HG03175 (cell line): Measurements from ENCODE around the gene VOPP1.
"Not testable (repeated sequence)": the region's sequence is repeated elsewhere in the genome, so short reads cannot be mapped to it uniquely, and the experiment has no call there.

Source experiments
- ATAC-seq: cut with Tn5 transposase; IDR thresholded peaks from one replicate; pipeline ENCODE4 v1.9.1; 2021; ENCODE audit warnings: mild to moderate bottlenecking, moderate library complexity; ENCODE audit not compliant: unreplicated experiment

The VOPP1 gene

DNA sequence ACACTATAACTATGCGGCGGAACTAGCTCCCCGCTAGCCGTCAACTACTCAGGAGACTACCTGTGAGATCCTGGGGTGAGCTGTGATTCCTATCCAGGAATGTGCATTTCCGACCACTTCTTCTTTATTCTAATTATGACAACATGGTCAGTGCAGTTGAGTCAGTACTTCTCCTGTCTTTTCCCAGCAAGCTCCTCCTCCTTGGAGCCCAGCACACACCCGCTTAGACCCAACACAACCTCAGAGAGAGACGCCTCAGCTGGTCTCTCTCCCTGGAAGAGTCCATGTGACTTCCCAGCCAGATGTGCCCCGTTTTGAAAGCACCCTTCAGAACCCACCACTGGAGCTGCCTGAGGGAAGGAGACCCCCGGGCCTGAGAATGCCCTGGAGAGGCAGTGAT is 100.7 kb downstream of the VOPP1 start:
- ATAC-seq, result not testable (repeated sequence)

DNA sequence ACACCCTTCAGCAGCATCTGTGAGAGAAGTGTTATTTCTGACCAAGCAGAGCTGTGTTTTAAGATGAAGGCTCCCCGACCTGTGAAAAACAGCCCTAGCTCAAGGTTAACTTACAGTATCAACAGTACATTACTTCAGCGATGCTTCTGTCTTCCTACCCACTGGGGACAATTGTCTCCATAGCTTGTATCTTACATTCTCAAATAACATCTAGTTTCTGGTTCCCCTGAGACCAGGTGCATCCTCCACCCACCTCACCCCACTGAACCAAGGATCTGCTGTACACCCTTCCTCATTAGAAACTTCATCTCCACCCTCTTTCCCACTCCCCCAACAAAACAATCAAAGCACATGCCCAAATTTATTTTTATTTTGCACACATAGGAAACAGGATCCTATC is 102.0 kb downstream of the VOPP1 start:
- ATAC-seq, result no peak

DNA sequence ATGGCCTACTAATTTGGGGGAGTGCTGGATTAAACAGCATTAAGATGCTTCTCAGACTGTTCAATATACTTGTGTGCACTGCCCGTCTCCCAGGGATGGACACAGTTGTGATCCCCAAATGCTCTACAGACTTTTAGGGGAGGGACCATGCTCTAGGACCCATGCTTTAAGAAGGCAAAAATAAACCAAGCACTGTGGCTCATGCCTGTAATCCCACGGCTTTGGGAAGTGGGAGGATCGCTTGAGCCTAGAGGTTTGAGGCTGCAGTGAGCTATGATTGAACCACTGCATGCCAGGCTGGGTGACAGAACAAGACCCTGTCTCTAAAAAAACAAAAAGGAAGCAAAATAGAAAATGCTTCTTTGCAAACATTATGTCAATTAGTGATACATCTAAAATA is 102.6 kb downstream of the VOPP1 start:
- no peak for ATAC-seq

DNA sequence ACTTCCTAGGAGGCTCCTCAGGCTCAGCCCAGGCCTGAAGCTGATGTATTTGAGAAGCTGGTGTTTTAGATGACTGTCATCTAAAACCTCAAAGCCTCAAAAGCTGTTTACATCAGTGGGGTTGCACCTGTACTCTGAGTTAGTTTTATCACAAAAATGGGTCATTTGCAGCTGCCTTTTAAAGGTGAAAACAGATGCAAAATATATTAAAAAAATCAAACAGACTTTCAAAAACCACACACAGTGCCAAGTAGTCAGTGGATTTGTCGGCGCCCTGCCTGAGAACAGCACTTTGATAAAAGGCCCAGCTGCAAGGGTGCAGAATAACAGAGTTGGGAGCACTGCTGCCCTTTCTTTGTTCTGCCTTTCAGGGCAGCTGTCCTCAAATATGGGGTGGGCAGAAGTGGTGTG is 103.0 kb downstream of the VOPP1 start:
- no peak for ATAC-seq

DNA sequence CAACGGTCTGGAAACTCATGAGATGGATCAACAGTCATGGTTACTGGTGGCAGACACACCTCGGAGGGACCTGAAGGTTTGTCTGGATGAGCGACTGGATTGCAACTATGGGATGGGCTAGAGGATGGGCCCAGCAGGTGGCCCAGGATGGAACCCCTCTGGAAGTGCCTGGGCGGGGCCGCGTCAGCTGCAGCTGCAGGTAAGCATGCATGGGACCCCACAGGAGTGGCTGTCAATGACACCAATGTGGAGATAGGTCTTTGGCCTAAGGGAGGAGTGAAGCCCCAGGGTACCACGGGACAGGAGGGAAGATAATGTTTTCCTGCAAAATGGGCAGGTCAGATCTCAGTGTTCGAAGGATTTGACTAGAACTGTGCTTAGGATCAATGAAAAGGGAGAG is 103.8 kb downstream of the VOPP1 start:
- ATAC-seq, result no peak

DNA sequence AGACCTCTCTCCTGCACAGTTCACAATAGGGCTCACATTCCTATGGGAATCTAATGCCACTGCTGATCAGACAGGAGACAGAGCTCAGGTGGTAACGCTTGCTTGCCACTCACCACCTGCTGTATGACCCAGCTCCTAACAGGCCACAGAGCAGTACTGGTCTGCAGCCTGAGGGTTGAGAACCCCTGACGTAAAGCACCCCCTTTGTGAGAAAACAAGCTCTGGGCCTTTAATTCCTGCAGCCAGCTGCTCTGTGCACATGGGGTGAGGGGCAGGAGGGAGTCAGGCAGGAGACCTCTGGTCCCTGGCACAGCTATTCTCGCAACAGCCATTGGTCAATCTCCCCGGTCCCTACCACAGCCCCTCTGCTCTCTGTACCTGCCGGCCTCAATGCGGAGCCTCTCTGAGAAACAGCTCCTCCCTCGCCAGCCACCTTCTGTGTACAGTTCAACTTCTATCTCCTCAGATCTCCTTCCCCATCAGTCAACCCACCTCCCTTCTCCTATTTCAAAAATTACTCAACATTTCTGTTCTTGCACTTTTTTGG is 105.2 kb downstream of the VOPP1 start:
- ATAC-seq, result no peak

DNA sequence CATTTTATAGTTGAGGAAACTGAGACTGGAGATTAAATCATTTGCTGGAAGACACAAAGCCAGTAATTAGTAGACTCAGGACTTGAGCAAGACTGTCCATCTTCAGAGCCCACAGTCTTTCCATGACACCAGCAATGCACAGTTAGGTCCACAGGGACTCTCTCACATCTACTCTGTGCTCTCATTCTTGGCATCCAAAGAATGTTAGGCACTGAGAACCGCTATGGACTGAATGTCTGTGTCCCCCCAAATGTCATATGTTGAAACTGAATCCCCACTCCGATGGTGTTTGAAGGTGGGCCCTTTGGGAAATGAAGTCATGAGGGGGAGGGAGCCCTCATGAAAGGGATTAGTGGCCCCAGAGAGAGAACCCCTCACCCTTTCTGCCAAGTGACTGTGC is 106.6 kb downstream of the VOPP1 start:
- ATAC-seq, result no peak

DNA sequence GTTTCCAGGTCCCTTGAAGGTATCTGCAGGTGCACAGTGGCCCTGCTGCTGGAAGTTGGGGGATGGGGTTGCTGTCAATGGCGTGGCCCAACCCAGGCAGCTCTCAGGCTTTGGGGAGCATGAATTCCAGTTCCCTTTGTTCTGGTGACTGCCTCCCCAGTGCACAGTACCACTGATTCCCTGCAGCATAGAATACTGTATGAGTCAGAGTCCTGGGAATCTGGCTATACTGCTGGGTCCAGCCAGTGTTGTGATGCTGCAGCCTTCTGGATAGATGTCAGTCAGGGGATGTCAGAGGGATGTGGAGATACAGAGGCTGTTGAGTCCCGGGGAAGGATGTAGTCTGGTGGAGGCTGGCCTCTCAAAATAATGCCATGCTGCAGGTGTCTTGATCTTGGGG is 107.9 kb downstream of the VOPP1 start:
- no peak for ATAC-seq

DNA sequence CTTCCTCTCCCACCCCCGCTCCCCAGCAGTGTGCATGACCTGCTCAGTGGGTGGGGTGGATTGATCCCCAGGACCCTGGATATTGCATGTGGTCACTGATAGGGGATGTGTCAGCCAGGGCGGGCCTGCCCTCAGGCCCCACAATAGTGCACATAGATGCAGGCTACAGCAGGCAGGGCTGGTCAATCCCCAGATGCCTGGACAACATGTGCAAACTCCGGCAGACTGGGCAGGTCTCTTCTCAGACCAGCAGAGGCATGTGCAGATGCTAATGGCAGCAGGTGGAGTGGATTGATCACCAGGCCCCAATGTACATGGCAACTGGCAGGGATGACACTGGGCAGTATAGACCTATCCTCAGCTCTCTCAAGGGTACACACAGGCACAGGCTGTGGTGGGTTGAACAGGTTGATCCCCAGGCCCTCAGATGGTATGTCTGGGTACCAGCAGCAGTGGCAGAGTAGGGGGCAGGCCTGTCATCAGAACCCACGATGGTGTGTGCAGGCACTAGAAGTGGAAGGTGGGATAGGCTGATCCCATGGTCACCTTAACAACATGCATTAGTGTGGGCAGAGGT is 108.5 kb downstream of the VOPP1 start:
- ATAC-seq, result no peak

DNA sequence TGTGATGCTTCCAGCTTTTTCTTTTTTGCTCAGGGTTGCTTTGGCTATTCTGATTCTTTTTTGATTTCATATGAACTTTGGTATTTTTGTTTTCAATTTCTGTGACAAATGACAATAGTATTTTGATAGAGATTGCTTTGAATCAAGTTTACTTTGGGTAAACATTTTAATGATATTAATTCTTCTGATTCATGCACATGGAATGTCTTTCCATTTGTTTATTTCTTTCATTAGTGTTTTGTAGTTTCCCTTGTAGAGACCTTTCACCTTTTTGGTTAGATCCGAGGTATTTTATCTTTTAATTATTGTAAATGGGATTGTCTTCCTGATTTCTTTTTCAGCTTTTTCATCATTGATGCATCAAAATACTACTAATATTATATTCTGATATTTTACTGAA is 114.0 kb downstream of the VOPP1 start:
- ATAC-seq, result no peak

DNA sequence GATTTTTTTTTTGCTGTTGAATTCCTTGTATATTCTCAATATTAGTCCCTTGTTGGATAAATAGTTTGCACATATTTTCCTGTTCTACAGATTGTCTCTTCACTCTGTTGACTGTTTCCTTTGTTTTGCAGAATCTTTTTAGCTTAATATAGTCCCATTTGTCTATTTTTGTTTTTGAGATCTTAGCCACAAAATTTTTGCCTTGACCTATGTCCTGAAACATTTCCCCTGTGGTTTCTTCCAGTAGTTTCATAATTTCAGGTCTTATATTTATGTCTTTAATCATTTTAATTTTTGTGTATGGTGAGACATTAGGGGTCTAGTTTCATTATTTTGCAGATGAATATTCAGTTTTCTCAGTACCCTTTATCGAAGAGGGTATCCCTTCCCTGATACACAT is 114.5 kb downstream of the VOPP1 start:
- ATAC-seq, result no peak

DNA sequence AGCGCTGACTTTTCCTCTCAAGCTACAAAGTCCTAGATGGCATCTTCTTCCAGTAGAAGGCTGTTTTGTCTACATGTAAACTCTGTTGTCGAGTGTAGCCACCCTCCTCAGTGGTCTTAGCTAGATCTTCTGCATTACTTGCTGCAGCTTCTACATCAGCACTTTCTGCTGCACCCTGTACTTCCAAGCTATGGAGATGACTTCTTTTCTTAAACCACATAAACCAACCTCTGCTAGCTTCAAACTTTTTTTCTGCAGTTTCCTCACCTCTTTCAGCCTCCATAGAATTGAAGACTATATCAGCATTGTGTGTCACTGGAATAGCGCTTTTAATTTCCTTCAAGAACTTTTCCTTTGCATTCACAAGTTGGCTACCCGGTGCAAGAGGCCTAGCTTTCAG is 119.3 kb downstream of the VOPP1 start:
- ATAC-seq, result no peak

DNA sequence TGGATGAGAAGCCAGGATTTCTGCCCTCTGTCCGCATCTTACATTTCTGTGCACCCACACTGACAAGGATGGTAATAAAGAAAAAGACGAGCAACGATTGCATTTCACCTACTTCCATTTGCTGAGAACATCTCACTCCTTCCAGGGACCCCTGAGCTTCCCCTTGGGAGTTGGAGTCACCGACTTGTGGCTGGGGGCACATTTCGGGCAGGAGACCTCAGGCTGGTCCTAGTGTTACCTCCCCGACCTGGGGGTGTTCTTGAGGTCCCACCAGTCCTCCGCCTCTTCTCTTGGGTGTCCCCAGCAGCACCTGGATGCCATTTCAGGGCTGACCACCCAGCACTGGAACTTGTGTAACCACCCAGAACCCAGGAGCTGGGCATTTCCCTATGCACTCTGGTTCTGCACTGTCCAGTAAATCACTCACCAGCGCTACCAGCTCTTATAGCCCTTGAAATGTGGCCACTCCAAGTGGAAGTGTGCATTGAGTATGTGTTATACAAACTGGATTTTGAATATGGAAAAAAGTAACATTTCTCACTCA is 122.2 kb downstream of the VOPP1 start:
- no peak for ATAC-seq

DNA sequence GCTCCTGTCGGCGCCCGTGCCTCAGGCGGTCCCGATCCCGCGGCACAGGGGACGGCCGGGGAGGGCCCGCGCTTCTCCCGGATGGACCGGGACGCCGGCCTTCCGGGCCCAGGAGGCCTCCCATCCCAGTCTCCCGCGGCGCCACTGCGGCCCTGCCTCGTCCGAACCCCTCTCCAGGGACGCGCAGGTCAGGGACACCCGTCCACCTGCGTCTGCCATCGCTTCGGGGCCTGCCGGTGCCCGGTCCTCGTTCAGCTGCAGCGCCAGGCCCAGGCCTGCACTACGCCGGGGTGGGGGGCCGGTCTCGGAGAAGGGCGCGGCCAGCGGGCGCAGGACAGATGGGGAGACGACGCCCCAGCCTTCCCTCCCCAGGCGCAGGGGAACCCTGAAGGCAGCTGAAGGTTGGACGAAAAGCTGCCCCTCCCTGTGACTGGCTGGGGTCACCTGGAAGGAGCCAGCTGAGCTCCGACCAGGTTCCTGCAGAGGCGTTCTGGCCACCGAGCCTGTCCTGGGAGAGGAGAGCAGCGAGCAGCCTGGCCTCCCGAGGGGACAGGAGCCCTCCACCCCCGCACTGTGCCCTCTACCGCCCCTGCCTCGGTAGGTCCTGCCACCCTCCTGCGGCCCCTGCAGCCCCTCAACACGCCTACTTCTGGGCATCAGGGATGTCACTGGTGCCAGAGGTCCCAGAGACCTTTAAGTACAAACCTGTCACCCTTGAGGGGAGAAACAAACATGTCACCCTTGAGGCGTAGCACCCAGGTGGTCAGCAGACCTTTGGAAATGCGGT is 122.9 kb downstream of the VOPP1 start:
- ATAC-seq, result no peak

DNA sequence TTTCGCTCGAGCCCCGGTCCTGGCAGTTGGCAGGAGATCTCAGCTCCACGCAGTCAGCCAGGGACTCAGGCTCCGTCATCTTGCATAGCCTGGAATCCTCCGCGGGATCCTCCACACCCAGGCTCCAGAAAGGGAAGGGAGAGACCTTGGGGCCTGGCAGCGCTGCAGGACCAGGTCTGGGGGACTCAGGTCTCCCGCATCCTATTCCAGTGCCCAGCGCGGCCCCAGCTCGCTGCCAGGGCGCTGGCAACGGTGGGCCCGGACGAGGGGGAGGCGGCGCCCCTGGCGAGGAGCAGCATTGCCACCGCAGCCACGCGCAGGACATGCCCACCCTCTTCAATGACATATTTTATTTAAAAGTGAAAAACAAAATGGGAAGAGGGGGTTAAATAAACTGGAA is 123.8 kb downstream of the VOPP1 start:
- ATAC-seq, result no peak

DNA sequence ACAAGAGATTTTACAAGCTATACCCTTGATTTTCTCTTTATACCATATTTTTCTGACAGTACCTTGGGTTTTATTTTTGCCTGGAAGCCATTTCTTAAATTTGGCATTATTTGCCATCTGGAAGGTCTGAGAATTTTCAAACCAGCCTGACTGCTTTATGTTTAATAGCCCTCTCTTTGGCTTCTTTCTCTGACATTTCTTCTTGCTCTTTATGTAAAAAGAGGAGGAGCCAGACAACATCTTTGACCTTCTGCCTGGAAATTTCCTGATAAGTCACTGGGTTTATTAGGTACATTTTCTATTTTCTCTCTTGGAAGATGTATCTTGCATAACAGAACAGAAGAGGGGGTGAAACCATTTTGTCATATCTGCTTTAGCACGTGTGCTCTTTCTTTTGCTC is 127.5 kb downstream of the VOPP1 start:
- ATAC-seq, result no peak

DNA sequence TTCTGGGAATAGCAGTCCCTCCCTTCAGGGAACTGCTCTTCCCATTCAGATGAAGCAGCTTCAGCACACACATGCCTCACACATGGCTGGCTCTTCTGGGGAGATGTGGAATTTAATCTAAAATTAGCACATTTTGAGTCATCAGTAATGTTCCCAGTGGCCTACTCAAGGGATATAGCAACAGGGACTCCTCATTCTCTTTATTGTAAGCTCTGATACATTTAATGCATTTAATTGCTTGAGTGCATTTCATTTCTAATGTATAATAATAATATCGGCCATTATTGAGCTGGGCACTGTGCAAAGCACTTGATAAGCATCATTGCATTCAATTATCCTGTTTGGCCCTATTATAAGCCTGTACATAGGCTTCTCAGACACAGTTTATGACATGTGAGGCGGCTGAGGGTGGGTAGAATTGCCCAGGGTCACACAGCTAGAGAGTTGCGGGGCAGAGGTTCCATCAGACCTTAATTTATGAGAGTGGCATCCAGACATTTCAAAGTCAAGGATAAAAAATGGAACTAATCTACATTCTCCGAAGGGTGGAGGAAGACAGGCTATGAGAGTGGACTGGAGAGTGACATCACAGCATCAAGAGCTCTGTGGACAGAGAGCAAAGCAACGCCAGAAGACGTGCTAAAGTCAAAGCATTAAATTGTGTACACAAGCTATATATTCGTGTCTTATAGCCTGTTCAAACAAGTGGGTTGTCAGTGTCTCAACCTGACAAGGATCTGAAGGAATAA is 130.4 kb downstream of the VOPP1 start:
- no peak for ATAC-seq

DNA sequence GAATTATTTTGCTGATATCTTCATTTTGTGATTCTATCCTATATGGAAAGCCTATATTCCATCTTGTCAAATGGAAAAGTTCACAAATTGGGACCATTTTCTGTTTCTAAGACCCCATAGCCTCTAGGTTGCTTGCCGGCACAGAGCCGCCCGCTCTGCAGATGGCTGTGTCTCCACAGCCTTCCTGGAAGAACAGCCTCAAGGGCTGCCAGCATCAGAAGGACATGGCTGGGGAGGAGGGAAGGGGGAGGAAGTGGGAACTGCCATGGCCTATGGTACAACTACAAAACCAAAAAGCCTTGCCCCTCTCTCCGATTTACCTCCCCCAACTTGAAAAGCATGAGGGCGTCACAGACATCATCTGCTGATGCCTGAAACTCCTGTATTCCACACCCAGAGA is 131.3 kb downstream of the VOPP1 start:
- no peak for ATAC-seq

DNA sequence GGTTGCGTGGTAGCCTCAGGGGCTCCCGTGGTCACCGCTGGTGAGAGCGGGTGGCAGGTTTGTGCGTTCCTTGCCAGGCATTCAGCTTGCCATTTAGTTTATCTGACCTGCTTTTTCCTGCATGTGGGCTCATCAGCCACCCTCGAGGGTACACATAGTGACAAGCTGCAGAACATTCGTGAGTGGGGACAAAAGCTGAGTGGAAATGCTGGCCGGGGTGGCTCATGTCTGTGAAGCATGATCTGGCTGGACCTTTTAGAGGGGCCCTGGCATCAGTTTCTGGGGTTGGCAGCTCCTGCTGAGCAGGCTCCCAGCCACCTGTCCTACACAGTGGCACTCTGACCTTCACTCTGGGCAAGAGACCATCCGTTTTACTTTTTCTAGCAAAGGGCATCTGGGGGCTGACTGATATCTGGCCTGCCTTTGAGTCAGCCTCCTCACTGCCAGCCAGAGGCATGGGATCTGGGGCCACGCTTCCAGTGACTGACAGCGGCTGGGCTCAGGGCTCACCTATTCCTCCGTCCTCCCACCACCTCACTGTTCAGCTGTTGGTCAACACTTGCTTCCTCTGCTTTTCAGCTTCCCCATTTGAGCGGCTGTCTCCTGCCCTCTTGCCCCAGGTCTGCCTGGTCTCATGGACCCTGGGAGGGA is 132.1 kb downstream of the VOPP1 start:
- no peak for ATAC-seq

DNA sequence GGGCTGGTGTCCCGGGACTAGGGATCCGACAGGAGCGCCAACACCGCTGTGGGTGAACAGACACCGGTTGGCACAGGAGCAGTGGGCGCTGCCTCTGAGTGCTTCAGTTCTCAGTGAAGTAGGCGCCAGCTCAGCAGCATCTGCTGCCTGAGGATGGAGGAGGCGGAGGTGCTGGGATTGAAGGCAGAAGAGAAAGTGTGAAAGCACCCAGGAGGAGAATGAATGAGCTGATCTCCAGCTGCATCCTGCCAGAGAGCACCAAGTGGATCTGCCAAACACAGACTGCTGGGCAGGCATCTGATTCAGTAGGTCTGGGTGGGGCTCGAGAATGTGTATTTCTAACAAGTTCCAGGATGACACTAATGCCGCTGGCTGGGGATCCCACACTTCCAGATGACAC is 132.7 kb downstream of the VOPP1 start:
- no peak for ATAC-seq
